Activated CD8-positive, alpha-beta T cell treated with anti-CD3 and anti-CD28 coated beads, Interleukin-2, amount 10 ng/mL, durations not matched to agents 7 days and 5 days (primary cell): ENCODE results near the gene CLTRN. TPM values are rescaled to one million over a fixed set of nuclear protein-coding genes. Genes with fewer than 3 reads are reported as not detected.

Experiments used
- ATAC-seq: fragments of 150-1000 bp; cut with Tn5 transposase; one replicate; pipeline ENCODE4 v1.10.0; 2021; ENCODE audit warnings: moderate library complexity
- CTCF ChIA-PET: fragments of 350-600 bp; sonication (Branson Sonifier 250); formaldehyde crosslinking; loops from one replicate; lab custom pipeline; 2021; ENCODE audit warnings: antibody characterized with exemption; lab: Charles Lee
- POLR2A ChIA-PET: fragments of 350-600 bp; sonication (Branson Sonifier 250); formaldehyde crosslinking; loops from one replicate; lab custom pipeline; 2021; ENCODE audit warnings: antibody characterized with exemption; lab: Charles Lee
- DNase-seq: peaks from one replicate; pipeline ENCODE4 v3.0.0-alpha.2; 2020
- H3K27ac Mint-ChIP-seq: one replicate; pipeline ENCODE4 v1.8.0; 2021; ENCODE audit warnings: mild to moderate bottlenecking, mixed read lengths
- H3K27me3 Mint-ChIP-seq: one replicate; pipeline ENCODE4 v1.8.0; 2021; ENCODE audit warnings: low read depth, mixed read lengths
- H3K36me3 Mint-ChIP-seq: one replicate; pipeline ENCODE4 v1.8.0; 2021; ENCODE audit warnings: low read depth, mixed read lengths
- H3K4me1 Mint-ChIP-seq: one replicate; pipeline ENCODE4 v1.8.0; 2021; ENCODE audit warnings: low read depth, mixed read lengths
- H3K4me3 Mint-ChIP-seq: one replicate; pipeline ENCODE4 v1.8.0; 2021; ENCODE audit warnings: mild to moderate bottlenecking, mixed read lengths
- H3K9me3 Mint-ChIP-seq: one replicate; pipeline ENCODE4 v1.8.0; 2022; ENCODE audit warnings: mixed read lengths; ENCODE audit not compliant: insufficient read depth
- total RNA-seq, 2 experiments: library from RNA; stranded (reverse); gene quantifications; one replicate each; pipeline ENCODE4 v1.2.3, GENCODE V29; 2021

The CLTRN gene
- total RNA-seq, 2 experiments from 2014 or later, result not detected

DNA sequence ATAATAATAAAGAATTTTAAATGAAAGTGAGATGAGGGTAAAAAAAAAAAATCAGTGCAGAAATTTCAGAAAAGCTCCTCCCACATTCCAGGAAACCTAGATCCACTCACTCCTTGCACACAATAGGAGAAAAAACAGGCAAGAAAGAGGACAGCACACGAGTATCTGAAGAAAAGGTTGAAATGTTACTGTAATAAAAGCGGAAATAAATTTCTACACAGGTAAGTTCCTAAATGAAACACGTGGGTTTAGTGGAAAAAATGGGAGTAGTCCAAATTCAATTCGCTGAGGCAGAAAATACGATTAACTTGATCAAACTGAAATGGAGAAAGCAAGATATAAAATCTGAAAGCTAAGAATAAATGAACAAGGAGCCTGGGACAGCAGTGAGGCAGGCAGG lies 61.8 kb downstream of the CLTRN start:
- no peaks in the 10 kb centered on the region for H3K36me3 Mint-ChIP-seq
- no peaks in the 10 kb centered on the region for H3K4me1 Mint-ChIP-seq
- ATAC-seq, result no peak
- H3K27me3 Mint-ChIP-seq, result peaks cover 2% of the 10 kb centered on the region
- H3K4me3 Mint-ChIP-seq, result no peak overlapping the region
- H3K27ac Mint-ChIP-seq, result no peak overlapping the region
- DNase-seq, result no peak
- H3K9me3 Mint-ChIP-seq, result no peaks in the 10 kb centered on the region
- ChIA-PET POLR2A (no interaction called here), CTCF (no interaction called here)

DNA sequence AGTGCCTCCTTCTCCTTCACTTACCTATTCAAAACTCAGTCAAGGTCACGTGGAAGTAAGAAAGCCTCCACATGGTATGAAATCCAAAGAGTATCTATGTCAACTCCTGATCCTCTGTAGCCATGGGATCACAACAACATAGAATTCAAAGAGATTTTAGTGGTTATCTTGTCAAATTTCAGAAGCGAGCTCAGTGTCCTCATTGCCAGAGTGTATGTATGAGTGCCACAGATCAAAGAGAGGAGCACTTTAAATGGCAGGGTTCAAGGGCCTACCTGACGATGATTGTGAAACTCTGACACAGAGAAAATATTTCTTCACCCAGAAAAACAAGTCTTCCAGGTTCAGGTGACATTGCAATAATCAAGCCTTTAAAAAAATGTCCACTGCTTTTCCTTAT lies 62.7 kb downstream of the CLTRN start:
- H3K27ac Mint-ChIP-seq, result no peak overlapping the region
- CTCF ChIA-PET, result no interaction called here
- POLR2A ChIA-PET, result no interaction called here
- no peaks in the 10 kb centered on the region for H3K9me3 Mint-ChIP-seq
- no peak for ATAC-seq
- no peaks in the 10 kb centered on the region for H3K36me3 Mint-ChIP-seq
- H3K4me1 Mint-ChIP-seq, result no peaks in the 10 kb centered on the region
- no peak overlapping the region for H3K4me3 Mint-ChIP-seq
- no peak for DNase-seq
- H3K27me3 Mint-ChIP-seq, result peaks cover 2% of the 10 kb centered on the region

DNA sequence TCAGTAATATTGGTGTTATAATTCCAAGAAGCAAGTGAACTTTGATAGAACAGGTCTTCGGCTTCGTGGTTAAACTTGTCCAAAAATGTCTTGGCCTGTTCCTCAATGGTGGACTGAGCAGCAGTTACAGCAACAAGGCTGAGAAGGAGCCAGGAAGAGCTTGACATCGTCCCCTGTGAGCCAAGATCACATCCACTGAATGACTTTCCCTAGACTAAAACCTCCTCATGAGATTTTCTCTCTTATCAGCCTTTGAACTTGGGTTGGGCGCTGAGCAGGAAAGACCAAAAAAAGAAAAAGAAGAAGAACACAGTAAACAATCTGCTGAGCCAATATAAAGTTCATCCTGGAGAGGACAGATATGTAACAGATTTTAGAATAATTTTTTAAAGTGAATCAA lies 63.9 kb downstream of the CLTRN start, which contains the start of gene ACE2:
Gene ACE2 (minus strand): TSS at position 216 of the 400 bp plus-strand sequence. CDS start 49 bp downstream, at position 167.
- Mint-ChIP-seq H3K36me3 (no peaks in the 10 kb centered on the region), H3K4me3 (no peak within 1 kb of the TSS), H3K27me3 (peaks cover 2% of the 10 kb centered on the region), H3K9me3 (no peaks in the 10 kb centered on the region), H3K27ac (no peak within 1 kb of the TSS), H3K4me1 (no peaks in the 10 kb centered on the region)
- ChIA-PET POLR2A (no interaction called here), CTCF (no interaction called here)
- ATAC-seq (no peak), DNase-seq (no peak)

DNA sequence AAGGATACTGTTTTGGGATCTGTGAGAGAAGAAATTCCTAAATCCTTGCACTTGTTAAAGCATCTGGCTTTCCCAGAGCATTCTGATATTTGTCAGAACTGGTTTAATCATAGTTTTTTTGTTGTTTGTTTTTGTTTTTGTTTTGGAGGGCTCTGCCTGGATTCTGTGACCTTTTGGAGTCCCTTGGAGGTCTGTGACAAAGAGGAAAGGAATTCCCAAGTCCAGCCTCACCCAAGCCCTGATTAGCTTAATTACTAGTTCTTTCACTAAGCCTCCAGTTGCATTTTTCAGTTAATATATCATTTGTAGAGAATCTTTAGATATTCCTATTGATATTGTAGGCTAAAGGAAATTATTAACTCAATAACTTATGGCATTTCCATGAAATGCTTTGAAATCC lies 64.6 kb downstream of the CLTRN start:
- Mint-ChIP-seq H3K36me3 (no peaks in the 10 kb centered on the region), H3K9me3 (no peaks in the 10 kb centered on the region), H3K4me1 (no peaks in the 10 kb centered on the region), H3K4me3 (no peak overlapping the region), H3K27me3 (peaks cover 2% of the 10 kb centered on the region), H3K27ac (no peak overlapping the region)
- DNase-seq, result no peak
- POLR2A ChIA-PET, result no interaction called here
- ATAC-seq, result no peak
- CTCF ChIA-PET, result no interaction called here

DNA sequence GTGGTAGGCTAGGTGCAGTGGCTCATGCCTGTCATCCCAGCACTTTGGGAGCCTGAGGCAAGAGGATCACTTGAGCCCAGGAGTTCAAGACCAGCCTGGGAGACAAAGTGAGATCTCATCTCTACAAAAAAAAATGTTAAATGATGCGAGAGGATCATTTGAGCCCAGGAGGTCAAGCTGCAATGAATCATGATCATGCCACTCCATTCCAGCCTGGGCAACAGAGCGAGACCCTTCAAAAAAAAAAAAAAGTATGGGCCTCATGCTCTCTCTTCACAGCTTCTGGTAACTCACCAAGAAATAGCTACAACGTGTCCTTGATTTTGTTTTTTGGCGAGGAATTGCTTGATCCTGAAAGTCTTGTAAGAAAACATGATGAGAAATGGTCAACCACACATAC lies 65.1 kb downstream of the CLTRN start:
- no peaks in the 10 kb centered on the region for H3K4me1 Mint-ChIP-seq
- H3K9me3 Mint-ChIP-seq, result no peaks in the 10 kb centered on the region
- H3K4me3 Mint-ChIP-seq, result no peak overlapping the region
- ATAC-seq, result no peak
- H3K27me3 Mint-ChIP-seq, result peaks cover 2% of the 10 kb centered on the region
- no peak overlapping the region for H3K27ac Mint-ChIP-seq
- H3K36me3 Mint-ChIP-seq, result no peaks in the 10 kb centered on the region
- ChIA-PET POLR2A (no interaction called here), CTCF (no interaction called here)
- no peak for DNase-seq

DNA sequence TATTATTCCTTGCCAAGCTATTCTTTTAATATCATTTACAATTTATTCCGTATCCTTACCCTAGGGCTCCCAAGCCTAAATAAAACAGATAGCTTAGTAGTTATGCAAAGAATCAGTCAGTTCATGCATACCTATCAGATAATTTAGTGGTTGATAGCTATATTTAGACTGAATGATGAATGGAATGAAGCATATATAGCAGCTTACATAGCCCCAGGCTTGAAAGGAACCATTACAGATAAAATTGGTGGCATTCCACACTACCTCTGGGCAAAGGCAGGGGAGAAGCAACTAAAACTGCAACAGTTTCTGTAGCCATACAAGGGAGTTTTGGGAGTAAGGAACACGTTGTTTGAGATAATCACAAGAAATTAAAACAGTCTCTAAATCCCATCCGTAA lies 66.6 kb downstream of the CLTRN start:
- POLR2A ChIA-PET, result no interaction called here

DNA sequence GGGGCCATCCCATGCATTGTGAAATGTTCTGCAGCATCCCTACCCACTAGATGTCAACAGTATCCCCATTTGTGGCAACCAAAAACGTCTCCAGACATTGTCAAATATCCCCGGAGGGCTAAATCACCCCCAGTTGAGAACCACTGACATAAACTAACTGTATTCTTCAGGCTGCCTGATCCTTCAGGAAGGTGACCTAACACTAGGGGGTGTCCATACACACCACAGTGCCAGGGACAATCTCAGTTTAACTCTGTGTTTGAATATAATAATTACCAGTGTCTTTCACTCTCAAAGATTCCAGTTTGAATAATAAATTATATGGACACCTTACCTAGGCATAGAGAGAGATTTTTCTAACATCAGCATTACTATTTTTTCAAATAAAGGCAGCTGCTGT lies 70.2 kb downstream of the CLTRN start:
- H3K27me3 Mint-ChIP-seq, result peaks cover 9% of the 10 kb centered on the region
- no peak for ATAC-seq
- no peaks in the 10 kb centered on the region for H3K9me3 Mint-ChIP-seq
- no peak for DNase-seq
- POLR2A ChIA-PET, result no interaction called here
- H3K27ac Mint-ChIP-seq, result no peak overlapping the region
- no peaks in the 10 kb centered on the region for H3K4me1 Mint-ChIP-seq
- CTCF ChIA-PET, result no interaction called here
- H3K4me3 Mint-ChIP-seq, result no peak overlapping the region
- H3K36me3 Mint-ChIP-seq, result no peaks in the 10 kb centered on the region

More for the DNA sequence above, 66.6 kb downstream of the CLTRN start:
- no peaks in the 10 kb centered on the region for H3K9me3 Mint-ChIP-seq
- no peaks in the 10 kb centered on the region for H3K4me1 Mint-ChIP-seq
- H3K27me3 Mint-ChIP-seq, result peaks cover 2% of the 10 kb centered on the region
- DNase-seq, result no peak
- H3K4me3 Mint-ChIP-seq, result no peak overlapping the region
- no peak for ATAC-seq
- CTCF ChIA-PET, result no interaction called here
- H3K36me3 Mint-ChIP-seq, result no peaks in the 10 kb centered on the region
- H3K27ac Mint-ChIP-seq, result no peak overlapping the region

DNA sequence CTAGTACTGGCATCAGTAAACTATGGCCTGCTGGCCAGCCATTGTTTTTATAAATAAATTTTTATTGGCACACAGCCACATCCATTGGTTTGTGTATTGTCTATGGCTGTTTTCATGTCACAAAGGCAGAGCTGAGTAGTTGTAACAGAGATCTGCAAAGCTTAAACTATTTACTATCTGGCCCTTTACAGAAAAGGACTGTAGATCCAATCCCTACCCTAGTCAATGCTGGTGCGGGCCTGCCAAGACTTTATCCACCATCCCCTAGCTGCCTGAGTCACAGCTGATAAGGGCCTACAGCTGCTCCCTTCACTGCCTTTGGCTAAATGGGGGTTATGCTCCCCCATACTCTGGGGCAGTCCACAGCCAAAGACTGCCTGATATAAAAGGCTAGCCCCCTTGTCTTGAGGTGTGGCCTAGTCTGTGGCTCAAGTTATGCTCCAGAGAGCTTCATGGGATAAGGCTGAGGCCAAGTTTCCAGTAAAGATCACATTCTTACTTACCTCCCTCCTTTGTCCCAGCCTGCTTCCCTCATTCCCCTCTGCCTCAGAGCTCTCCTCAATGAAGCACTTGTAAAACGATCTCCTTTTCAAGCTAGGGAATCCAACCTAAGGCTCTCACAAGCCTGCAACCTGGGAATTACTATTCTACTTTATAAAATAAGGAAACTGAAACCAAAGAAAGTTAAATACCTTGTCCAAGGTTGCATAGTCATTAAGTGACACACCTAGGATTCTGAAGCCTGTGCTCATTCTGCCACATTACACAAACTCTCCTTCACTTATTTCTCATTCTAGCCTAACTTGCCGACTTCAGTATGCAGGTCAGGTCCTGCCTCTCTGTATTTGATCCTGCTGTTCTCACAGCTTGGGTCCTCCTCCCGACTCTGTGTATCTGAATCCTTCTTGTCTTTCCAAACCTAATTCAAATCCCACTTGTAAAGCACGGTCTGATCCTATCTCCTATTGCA lies 84.5 kb downstream of the CLTRN start:
- H3K4me3 Mint-ChIP-seq, result no peak overlapping the region
- H3K4me1 Mint-ChIP-seq, result no peaks in the 10 kb centered on the region
- H3K36me3 Mint-ChIP-seq, result no peaks in the 10 kb centered on the region
- no peak for DNase-seq
- CTCF ChIA-PET, result no interaction called here
- no peaks in the 10 kb centered on the region for H3K9me3 Mint-ChIP-seq
- H3K27me3 Mint-ChIP-seq, result peaks cover 2% of the 10 kb centered on the region
- no peak for ATAC-seq
- no peak overlapping the region for H3K27ac Mint-ChIP-seq
- POLR2A ChIA-PET, result no interaction called here

Other genes starting within 250 kb of the CLTRN start
- under 1 TPM; 0.90 to 0.91 TPM for gene PIR, start 171.5 kb downstream of the CLTRN start, total RNA-seq
- gene BMX, start 164.0 kb downstream of the CLTRN start, total RNA-seq, result not detected
- not detected for gene ACE2, start 63.8 kb downstream of the CLTRN start, total RNA-seq
- 10 to 100 TPM; 16.2 to 16.6 TPM for gene CA5B, start 73.5 kb upstream of the CLTRN start, total RNA-seq
- 10 to 100 TPM; 15.9 to 16.0 TPM for gene ZRSR2, start 125.7 kb upstream of the CLTRN start, total RNA-seq
- 10 to 100 TPM; 33.9 to 35.9 TPM for gene AP1S2, start 190.0 kb upstream of the CLTRN start, total RNA-seq